ENCODE data around the gene TUBGCP3. TPM values are rescaled to one million over a fixed set of nuclear protein-coding genes. Genes with fewer than 3 reads are reported as not detected.

Gene TUBGCP3
- total and polyA plus RNA-seq, 2 experiments from 2014 or later: 12.0 to 12.2 TPM

DNA sequence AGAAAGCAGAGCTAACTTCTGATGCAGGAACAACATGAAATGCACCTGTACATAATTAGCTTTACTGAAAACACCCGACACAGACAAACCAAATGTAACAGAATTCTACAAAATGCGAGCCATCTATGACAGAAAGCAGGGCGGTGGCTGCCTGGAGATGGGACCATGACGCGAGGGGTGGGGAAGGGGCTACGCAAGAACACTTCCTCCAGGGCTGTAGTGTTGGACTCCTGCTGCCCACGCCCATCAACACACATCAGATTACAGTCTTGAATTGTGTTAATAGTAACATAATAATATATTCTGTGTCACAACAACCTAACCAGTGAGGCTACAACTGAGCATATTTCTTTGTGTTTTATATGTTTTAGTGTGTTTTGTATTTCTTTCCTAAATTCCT, 108.6 kb downstream of the TUBGCP3 start:
- 43 to 49% methylated on average over 7 of the region's 7 CpGs for WGBS, 2 experiments (ENCODE audit: low coverage in 1 of 2, low lambda C conversion rate in 2 of 2, missing lambda C conversion rate in 2 of 2)
- no peak overlapping the region for H3K9ac ChIP-seq
- no peaks in the 10 kb centered on the region for H3F3A ChIP-seq (ENCODE audit: insufficient read depth)
- TF ChIP-seq EZH2phosphoT487 (IDR thresholded peaks at IDR 0.05; ENCODE audit: insufficient read depth, low read depth): no peak
- TF ChIP-seq EZH2 (IDR thresholded peaks at IDR 0.05; ENCODE audit: insufficient read depth, poor library complexity, severe bottlenecking): no peak
- H3K9me3 ChIP-seq (ENCODE audit: low read depth): no peaks in the 10 kb centered on the region
- H3K4me2 ChIP-seq (ENCODE audit: unreplicated experiment): no peak overlapping the region
- H3K9me2 ChIP-seq (ENCODE audit: insufficient read depth): no peaks in the 10 kb centered on the region
- no peaks in the 10 kb centered on the region for H3K4me1 ChIP-seq (ENCODE audit: insufficient read depth)
- no peaks in the 10 kb centered on the region for H3K27me3 ChIP-seq (replicated peaks; ENCODE audit: insufficient read depth)
- H2AFZ ChIP-seq: no peak overlapping the region
- in situ Hi-C loops (cut with MboI): no loop called here
- H3K27ac ChIP-seq: no peak overlapping the region
- DNase-seq: no peak
- no peaks in the 10 kb centered on the region for H4K20me1 ChIP-seq (ENCODE audit: insufficient read depth)
- H3K36me3 ChIP-seq (ENCODE audit: low read depth): no peaks in the 10 kb centered on the region
- no peaks in the 10 kb centered on the region for H3K79me2 ChIP-seq (ENCODE audit: insufficient read depth)
- no peak overlapping the region for H3K4me3 ChIP-seq

DNA sequence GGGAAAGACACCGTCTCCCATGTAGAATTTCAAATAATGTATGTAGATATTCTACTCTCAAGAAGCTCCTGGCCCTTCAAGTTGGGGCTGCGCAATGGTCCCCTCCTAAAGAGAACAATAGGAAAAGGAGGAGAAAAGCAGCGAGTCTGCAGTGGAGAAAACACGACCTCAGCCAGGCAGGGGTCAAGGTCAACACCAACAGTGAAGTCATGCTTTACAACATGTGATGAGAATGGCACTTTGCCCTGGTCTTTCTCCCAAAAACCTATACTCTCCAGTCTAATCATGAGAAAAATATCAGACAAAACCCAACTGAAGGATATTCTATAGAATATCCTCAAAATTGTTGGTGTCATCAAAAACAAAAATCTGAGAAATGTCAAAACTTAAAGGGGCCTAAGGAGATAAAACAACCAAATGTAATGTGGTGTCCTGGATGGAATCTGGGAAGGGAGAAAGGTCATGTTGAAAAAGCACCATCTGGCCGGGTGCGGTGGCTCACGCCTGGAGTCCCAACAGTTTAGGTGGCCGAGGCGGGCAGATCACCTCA, 110.8 kb downstream of the TUBGCP3 start:
- no peaks in the 10 kb centered on the region for H4K20me1 ChIP-seq (ENCODE audit: insufficient read depth)
- no peak overlapping the region for H3K4me3 ChIP-seq
- TF ChIP-seq EZH2phosphoT487 (IDR thresholded peaks at IDR 0.05; ENCODE audit: insufficient read depth, low read depth) (no peak), EZH2 (IDR thresholded peaks at IDR 0.05; ENCODE audit: insufficient read depth, poor library complexity, severe bottlenecking) (no peak)
- no peaks in the 10 kb centered on the region for H3K36me3 ChIP-seq (ENCODE audit: low read depth)
- no peaks in the 10 kb centered on the region for H3K4me1 ChIP-seq (ENCODE audit: insufficient read depth)
- in situ Hi-C loops (cut with MboI): no loop called here
- 81 to 85% methylated on average over 9 of the region's 9 CpGs for WGBS, 2 experiments (ENCODE audit: low coverage in 1 of 2, low lambda C conversion rate in 2 of 2, missing lambda C conversion rate in 2 of 2)
- DNase-seq: no peak
- no peaks in the 10 kb centered on the region for H3K9me2 ChIP-seq (ENCODE audit: insufficient read depth)
- no peak overlapping the region for H3K4me2 ChIP-seq (ENCODE audit: unreplicated experiment)
- H3K9me3 ChIP-seq (ENCODE audit: low read depth): no peaks in the 10 kb centered on the region
- H3F3A ChIP-seq (ENCODE audit: insufficient read depth): no peaks in the 10 kb centered on the region
- no peak overlapping the region for H3K27ac ChIP-seq
- no peak overlapping the region for H3K9ac ChIP-seq
- H3K79me2 ChIP-seq (ENCODE audit: insufficient read depth): no peaks in the 10 kb centered on the region
- no peaks in the 10 kb centered on the region for H3K27me3 ChIP-seq (replicated peaks; ENCODE audit: insufficient read depth)
- no peak overlapping the region for H2AFZ ChIP-seq

DNA sequence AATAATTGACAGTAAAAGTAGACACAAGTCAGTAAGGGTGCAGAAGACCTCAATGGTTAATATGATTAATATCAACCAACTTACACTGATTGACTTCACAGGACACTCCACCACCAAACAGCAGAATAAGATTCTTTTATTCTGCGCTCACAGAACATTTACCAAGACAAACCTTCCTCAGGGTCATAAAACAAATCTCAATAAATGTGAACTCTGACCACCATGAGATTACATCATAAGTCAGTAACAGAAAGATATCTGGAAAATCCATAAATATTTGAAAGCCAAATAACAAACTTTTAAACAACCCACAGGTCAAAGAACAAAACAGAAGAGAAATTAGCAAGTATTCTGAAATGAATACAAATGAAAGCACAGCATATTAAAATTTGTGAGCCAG, 112.1 kb downstream of the TUBGCP3 start:
- H4K20me1 ChIP-seq (ENCODE audit: insufficient read depth): no peaks in the 10 kb centered on the region
- no peak for TF ChIP-seq EZH2 (IDR thresholded peaks at IDR 0.05; ENCODE audit: insufficient read depth, poor library complexity, severe bottlenecking)
- TF ChIP-seq EZH2phosphoT487 (IDR thresholded peaks at IDR 0.05; ENCODE audit: insufficient read depth, low read depth): no peak
- H3K4me1 ChIP-seq (ENCODE audit: insufficient read depth): no peaks in the 10 kb centered on the region
- no peak overlapping the region for H3K4me3 ChIP-seq
- H3K4me2 ChIP-seq (ENCODE audit: unreplicated experiment): no peak overlapping the region
- in situ Hi-C loops (cut with MboI): no loop called here
- no peak overlapping the region for H3K9ac ChIP-seq
- H2AFZ ChIP-seq: no peak overlapping the region
- no peaks in the 10 kb centered on the region for H3K79me2 ChIP-seq (ENCODE audit: insufficient read depth)
- no peak for DNase-seq
- no peaks in the 10 kb centered on the region for H3K36me3 ChIP-seq (ENCODE audit: low read depth)
- no peaks in the 10 kb centered on the region for H3K9me3 ChIP-seq (ENCODE audit: low read depth)
- H3K27me3 ChIP-seq (replicated peaks; ENCODE audit: insufficient read depth): no peaks in the 10 kb centered on the region; the same call in 1 of the 2 replicates
- no peak overlapping the region for H3K27ac ChIP-seq
- H3F3A ChIP-seq (ENCODE audit: insufficient read depth): no peaks in the 10 kb centered on the region
- WGBS, 2 experiments (ENCODE audit: low coverage in 1 of 2, low lambda C conversion rate in 2 of 2, missing lambda C conversion rate in 2 of 2): 80 to 83% methylated on average over 1 of the region's 1 CpG
- H3K9me2 ChIP-seq (ENCODE audit: insufficient read depth): no peaks in the 10 kb centered on the region

DNA sequence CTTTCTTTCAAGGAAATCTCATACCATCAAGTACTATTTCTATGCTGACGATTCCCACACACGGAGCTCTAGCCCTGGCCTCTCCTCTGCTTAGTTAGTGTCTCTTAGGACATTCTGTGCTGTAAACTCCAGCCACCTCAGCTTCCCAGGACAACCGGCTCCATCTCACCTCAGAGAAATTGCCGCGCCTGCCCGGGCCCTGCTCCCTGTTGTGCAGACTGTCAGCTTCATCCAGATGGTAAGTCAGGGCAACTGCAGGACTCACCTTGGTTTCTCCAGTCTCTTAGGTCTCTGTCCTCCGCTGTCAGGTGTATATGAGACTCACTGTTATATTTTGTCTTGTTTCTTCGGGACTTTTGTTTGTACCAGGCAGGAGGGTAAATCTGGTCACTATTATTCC, 113.1 kb downstream of the TUBGCP3 start:
- Histone ChIP-seq H3F3A (ENCODE audit: insufficient read depth) (no peaks in the 10 kb centered on the region), H3K4me1 (ENCODE audit: insufficient read depth) (no peaks in the 10 kb centered on the region), H3K9me2 (ENCODE audit: insufficient read depth) (no peaks in the 10 kb centered on the region), H3K79me2 (ENCODE audit: insufficient read depth) (no peaks in the 10 kb centered on the region), H4K20me1 (ENCODE audit: insufficient read depth) (no peaks in the 10 kb centered on the region), H3K9me3 (ENCODE audit: low read depth) (no peaks in the 10 kb centered on the region), H3K9ac (no peak overlapping the region), H3K4me3 (no peak overlapping the region), H3K27me3 (replicated peaks; ENCODE audit: insufficient read depth) (no peaks in the 10 kb centered on the region; the same call in 1 of the 2 replicates), H3K4me2 (ENCODE audit: unreplicated experiment) (no peak overlapping the region), H2AFZ (no peak overlapping the region), H3K27ac (no peak overlapping the region), H3K36me3 (ENCODE audit: low read depth) (no peaks in the 10 kb centered on the region)
- in situ Hi-C loops (cut with MboI): no loop called here
- WGBS, 2 experiments (ENCODE audit: low coverage in 1 of 2, low lambda C conversion rate in 2 of 2, missing lambda C conversion rate in 2 of 2): 68 to 70% methylated on average over 8 of the region's 8 CpGs
- TF ChIP-seq EZH2phosphoT487 (IDR thresholded peaks at IDR 0.05; ENCODE audit: insufficient read depth, low read depth) (no peak), EZH2 (IDR thresholded peaks at IDR 0.05; ENCODE audit: insufficient read depth, poor library complexity, severe bottlenecking) (no peak)
- no peak for DNase-seq

DNA sequence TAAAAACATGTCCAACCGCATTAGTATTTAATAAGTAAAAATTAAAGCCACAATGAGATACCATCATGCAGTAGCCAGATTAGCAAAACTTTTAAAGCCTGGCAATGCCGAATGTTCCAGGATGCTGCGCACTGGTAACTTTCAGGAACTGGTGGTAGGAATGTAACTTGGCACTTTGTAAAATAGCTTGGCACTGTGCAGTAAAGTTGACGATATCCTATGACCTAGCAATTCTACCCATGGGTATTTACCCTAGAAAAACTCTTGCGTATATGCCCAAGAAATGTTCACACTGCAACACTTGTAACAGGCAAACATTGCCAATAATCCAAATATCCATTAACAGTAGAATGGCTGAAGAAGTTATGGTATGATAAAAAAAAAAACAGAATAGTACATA, 114.1 kb downstream of the TUBGCP3 start:
- H3K9ac ChIP-seq: no peak overlapping the region
- no peak overlapping the region for H3K4me3 ChIP-seq
- no peaks in the 10 kb centered on the region; the same call in 1 of the 2 replicates for H3K27me3 ChIP-seq (replicated peaks; ENCODE audit: insufficient read depth)
- 73 to 77% methylated on average over 5 of the region's 5 CpGs for WGBS, 2 experiments (ENCODE audit: low coverage in 1 of 2, low lambda C conversion rate in 2 of 2, missing lambda C conversion rate in 2 of 2)
- H3K9me2 ChIP-seq (ENCODE audit: insufficient read depth): no peaks in the 10 kb centered on the region
- no peaks in the 10 kb centered on the region for H3K9me3 ChIP-seq (ENCODE audit: low read depth)
- TF ChIP-seq EZH2 (IDR thresholded peaks at IDR 0.05; ENCODE audit: insufficient read depth, poor library complexity, severe bottlenecking) (no peak), EZH2phosphoT487 (IDR thresholded peaks at IDR 0.05; ENCODE audit: insufficient read depth, low read depth) (no peak)
- in situ Hi-C loops (cut with MboI): no loop called here
- no peaks in the 10 kb centered on the region for H3K4me1 ChIP-seq (ENCODE audit: insufficient read depth)
- no peak overlapping the region for H3K4me2 ChIP-seq (ENCODE audit: unreplicated experiment)
- H2AFZ ChIP-seq: no peak overlapping the region
- no peaks in the 10 kb centered on the region for H3F3A ChIP-seq (ENCODE audit: insufficient read depth)
- no peaks in the 10 kb centered on the region for H3K79me2 ChIP-seq (ENCODE audit: insufficient read depth)
- no peak for DNase-seq
- H4K20me1 ChIP-seq (ENCODE audit: insufficient read depth): no peaks in the 10 kb centered on the region
- H3K27ac ChIP-seq: no peak overlapping the region
- no peaks in the 10 kb centered on the region for H3K36me3 ChIP-seq (ENCODE audit: low read depth)
